ENCODE results near the gene CACNB4. TPM values are rescaled to one million over a fixed set of nuclear protein-coding genes. Genes with fewer than 3 reads are reported as not detected.

Gene CACNB4
- total and polyA plus RNA-seq, 2 of the 4 experiments (the other 2 are of a cell fraction), result 0.12 to 0.36 TPM

DNA sequence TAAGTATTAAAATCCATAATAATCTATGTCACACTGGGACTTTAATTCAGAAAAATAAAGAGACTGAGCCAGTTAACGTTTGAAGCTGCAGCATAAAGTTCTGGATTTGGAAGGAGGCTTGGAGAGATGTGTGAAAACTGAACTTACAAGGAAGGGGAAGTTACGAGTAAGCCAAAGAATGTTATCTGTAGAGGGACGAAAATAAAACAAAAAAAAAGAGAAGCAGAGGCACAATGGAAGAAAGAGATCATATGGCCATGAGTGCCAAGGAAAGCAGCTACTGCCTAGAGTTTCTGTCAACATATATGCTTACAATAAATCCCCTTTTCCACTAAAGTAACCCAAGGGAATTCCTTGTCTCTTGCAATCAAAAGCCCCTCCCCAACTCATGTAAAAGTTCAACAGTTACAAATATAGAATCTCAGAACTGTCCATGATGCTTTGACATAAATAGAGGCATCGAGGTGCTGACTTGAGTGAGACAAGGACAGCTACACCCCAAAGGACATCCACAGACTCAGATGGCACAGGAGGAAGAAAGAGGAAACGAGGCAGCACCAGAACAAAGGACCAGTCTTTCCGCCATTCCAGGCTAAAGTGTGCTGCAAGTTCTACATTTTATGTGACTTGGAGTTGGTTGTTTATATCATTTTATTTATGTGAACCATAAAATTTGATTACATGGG is 254.5 kb downstream of the CACNB4 start:
- Histone ChIP-seq H2AK9ac (replicated peaks; ENCODE audit: low read depth, low read length, poor library complexity) (no peak overlapping the region), H3K27ac (ENCODE audit: insufficient read depth, low read length) (no peak overlapping the region), H3K18ac (ENCODE audit: low read depth, low read length) (no peak overlapping the region), H3K56ac (ENCODE audit: extremely low read depth, insufficient read depth, low read length) (no peak overlapping the region), H3K27me3 (ENCODE audit: control insufficient read depth, insufficient read depth, low read length) (no peaks in the 10 kb centered on the region), H4K5ac (ENCODE audit: low read depth, low read length) (no peak overlapping the region), H3K4me2 (ENCODE audit: low read depth, low read length) (no peak overlapping the region), H3K4ac (ENCODE audit: low read depth, low read length) (no peak overlapping the region), H3K23ac (ENCODE audit: low read depth, low read length) (no peak overlapping the region), H4K8ac (ENCODE audit: low read depth in 2 of 2, low read length in 2 of 2) (no peak overlapping the region), H4K91ac (ENCODE audit: insufficient read depth, low read depth, low read length) (no peak overlapping the region), H2BK20ac (ENCODE audit: low read depth, low read length) (no peak overlapping the region), H3K9ac (ENCODE audit: low read depth, low read length) (no peak overlapping the region), H3K9me3 (ENCODE audit: control insufficient read depth, insufficient read depth, low read length) (no peaks in the 10 kb centered on the region), H3K14ac (replicated peaks; ENCODE audit: low read depth, low read length) (no peak overlapping the region), H3K36me3 (ENCODE audit: control insufficient read depth, insufficient read depth, low read length) (no peaks in the 10 kb centered on the region), H3K4me3 (ENCODE audit: insufficient read depth, low read depth, low read length) (no peak overlapping the region), H3K4me1 (ENCODE audit: control insufficient read depth, insufficient read depth, low read length) (no peaks in the 10 kb centered on the region), H2AK5ac (ENCODE audit: low read depth, low read length) (no peak overlapping the region), H2AFZ (replicated peaks; ENCODE audit: low read length, poor library complexity) (no peak overlapping the region), H2BK5ac (ENCODE audit: low read depth, low read length, poor library complexity, severe bottlenecking) (no peak overlapping the region), H2BK120ac (ENCODE audit: low read depth, low read length) (no peak overlapping the region), H2BK15ac (ENCODE audit: low read depth, low read length) (no peak overlapping the region), H3K9me1 (ENCODE audit: insufficient read depth, low read length) (no peaks in the 10 kb centered on the region), H4K20me1 (ENCODE audit: insufficient read depth, low read length) (no peaks in the 10 kb centered on the region), H3K79me1 (ENCODE audit: low read depth in 1 of 2, low read length in 2 of 2) (no peaks in the 10 kb centered on the region)
- ChIA-PET CTCF (no interaction called here), POLR2A (ENCODE audit: unreplicated experiment) (no interaction called here)
- ATAC-seq (ENCODE audit: low read depth) (no peak), DNase-seq (no peak)
- intact Hi-C loops (cut with micrococcal nuclease) (no loop called here), dilution Hi-C loops (cut with HindIII; ENCODE audit: low sequenced_read_pairs, unreplicated experiment) (no loop called here), in situ Hi-C loops (cut with MboI; ENCODE audit: low sequenced_read_pairs) (no loop called here)
- WGBS, 2 experiments (ENCODE audit: extremely low coverage in 2 of 2, insufficient read length in 1 of 2), result no CpG with 5 or more reads among the region's 6 CpGs
- TF ChIP-seq, protein P1, sequence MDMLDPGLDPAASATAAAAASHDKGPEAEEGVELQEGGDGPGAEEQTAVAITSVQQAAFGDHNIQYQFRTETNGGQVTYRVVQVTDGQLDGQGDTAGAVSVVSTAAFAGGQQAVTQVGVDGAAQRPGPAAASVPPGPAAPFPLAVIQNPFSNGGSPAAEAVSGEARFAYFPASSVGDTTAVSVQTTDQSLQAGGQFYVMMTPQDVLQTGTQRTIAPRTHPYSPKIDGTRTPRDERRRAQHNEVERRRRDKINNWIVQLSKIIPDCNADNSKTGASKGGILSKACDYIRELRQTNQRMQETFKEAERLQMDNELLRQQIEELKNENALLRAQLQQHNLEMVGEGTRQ (IDR thresholded peaks at IDR 0.05; ENCODE audit: low read depth, low read length), result no peak
- TF ChIP-seq POLR2A (IDR thresholded peaks at IDR 0.05; ENCODE audit: low read depth, low read length) (no peak), MAZ (IDR thresholded peaks at IDR 0.05; ENCODE audit: borderline replicate concordance, low read depth, low read length) (no peak), MXI1 (IDR thresholded peaks at IDR 0.05; ENCODE audit: borderline replicate concordance, low read depth, low read length) (no peak), BHLHE40 (IDR thresholded peaks at IDR 0.05; ENCODE audit: low read depth, low read length) (no peak), RFX5 (IDR thresholded peaks at IDR 0.05; ENCODE audit: low read depth, low read length) (no peak), SMC3 (IDR thresholded peaks at IDR 0.05; ENCODE audit: low read depth, low read length) (no peak), CHD1 (IDR thresholded peaks at IDR 0.05; ENCODE audit: low read depth, low read length) (no peak), CEBPB (IDR thresholded peaks at IDR 0.05; ENCODE audit: low read depth, low read length) (no peak), MAFK (IDR thresholded peaks at IDR 0.05; ENCODE audit: low read depth, low read length) (no peak), RCOR1 (IDR thresholded peaks at IDR 0.05; ENCODE audit: insufficient replicate concordance, low read length) (no peak), NFE2L2 (IDR thresholded peaks at IDR 0.05; ENCODE audit: low read depth, low read length) (no peak)
- TF ChIP-seq, protein P2, sequence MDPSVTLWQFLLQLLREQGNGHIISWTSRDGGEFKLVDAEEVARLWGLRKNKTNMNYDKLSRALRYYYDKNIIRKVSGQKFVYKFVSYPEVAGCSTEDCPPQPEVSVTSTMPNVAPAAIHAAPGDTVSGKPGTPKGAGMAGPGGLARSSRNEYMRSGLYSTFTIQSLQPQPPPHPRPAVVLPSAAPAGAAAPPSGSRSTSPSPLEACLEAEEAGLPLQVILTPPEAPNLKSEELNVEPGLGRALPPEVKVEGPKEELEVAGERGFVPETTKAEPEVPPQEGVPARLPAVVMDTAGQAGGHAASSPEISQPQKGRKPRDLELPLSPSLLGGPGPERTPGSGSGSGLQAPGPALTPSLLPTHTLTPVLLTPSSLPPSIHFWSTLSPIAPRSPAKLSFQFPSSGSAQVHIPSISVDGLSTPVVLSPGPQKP (IDR thresholded peaks at IDR 0.05; ENCODE audit: borderline replicate concordance, low read depth, low read length), result no peak
- TF ChIP-seq, protein P3, sequence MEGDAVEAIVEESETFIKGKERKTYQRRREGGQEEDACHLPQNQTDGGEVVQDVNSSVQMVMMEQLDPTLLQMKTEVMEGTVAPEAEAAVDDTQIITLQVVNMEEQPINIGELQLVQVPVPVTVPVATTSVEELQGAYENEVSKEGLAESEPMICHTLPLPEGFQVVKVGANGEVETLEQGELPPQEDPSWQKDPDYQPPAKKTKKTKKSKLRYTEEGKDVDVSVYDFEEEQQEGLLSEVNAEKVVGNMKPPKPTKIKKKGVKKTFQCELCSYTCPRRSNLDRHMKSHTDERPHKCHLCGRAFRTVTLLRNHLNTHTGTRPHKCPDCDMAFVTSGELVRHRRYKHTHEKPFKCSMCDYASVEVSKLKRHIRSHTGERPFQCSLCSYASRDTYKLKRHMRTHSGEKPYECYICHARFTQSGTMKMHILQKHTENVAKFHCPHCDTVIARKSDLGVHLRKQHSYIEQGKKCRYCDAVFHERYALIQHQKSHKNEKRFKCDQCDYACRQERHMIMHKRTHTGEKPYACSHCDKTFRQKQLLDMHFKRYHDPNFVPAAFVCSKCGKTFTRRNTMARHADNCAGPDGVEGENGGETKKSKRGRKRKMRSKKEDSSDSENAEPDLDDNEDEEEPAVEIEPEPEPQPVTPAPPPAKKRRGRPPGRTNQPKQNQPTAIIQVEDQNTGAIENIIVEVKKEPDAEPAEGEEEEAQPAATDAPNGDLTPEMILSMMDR (conservative IDR thresholded peaks at IDR 0.05; ENCODE audit: low read depth, low read length), result no peak
- BruUV-seq (replicated peaks), result no TSS peak
